Activated naive CD8-positive, alpha-beta T cell treated with anti-CD3 and anti-CD28 coated beads, Interleukin-2, amount 10 ng/mL, durations not matched to agents 7 days and 5 days (primary cell): ENCODE results near the gene HEATR9. TPM values are rescaled to one million over a fixed set of nuclear protein-coding genes. Genes with fewer than 3 reads are reported as not detected.

Experiments used
- ATAC-seq: fragments of 150-1000 bp; cut with Tn5 transposase; one replicate; pipeline ENCODE4 v1.10.0; 2021; ENCODE audit warnings: low read depth, moderate library complexity
- POLR2A ChIA-PET: fragments of 350-600 bp; sonication (Branson Sonifier 250); formaldehyde crosslinking; loops from one replicate; lab custom pipeline; 2021; ENCODE audit warnings: antibody characterized with exemption; lab: Charles Lee
- DNase-seq: peaks from one replicate; pipeline ENCODE4 v3.0.0; 2021
- H3K27ac Mint-ChIP-seq: one replicate; pipeline ENCODE4 v1.8.0; 2022; ENCODE audit warnings: mild to moderate bottlenecking, mixed read lengths
- H3K27me3 Mint-ChIP-seq: one replicate; pipeline ENCODE4 v1.8.0; 2022; ENCODE audit warnings: mild to moderate bottlenecking, moderate library complexity, mixed read lengths
- H3K36me3 Mint-ChIP-seq: one replicate; pipeline ENCODE4 v1.8.0; 2021; ENCODE audit warnings: mild to moderate bottlenecking, mixed read lengths
- H3K4me1 Mint-ChIP-seq: one replicate; pipeline ENCODE4 v1.8.0; 2021; ENCODE audit warnings: mixed read lengths
- H3K4me3 Mint-ChIP-seq: one replicate; pipeline ENCODE4 v1.8.0; 2022; ENCODE audit warnings: mild to moderate bottlenecking, moderate library complexity, mixed read lengths
- H3K9me3 Mint-ChIP-seq: one replicate; pipeline ENCODE4 v1.8.0; 2021; ENCODE audit warnings: mixed read lengths
- total RNA-seq, 2 experiments: library from RNA; stranded (reverse); gene quantifications; one replicate each; pipeline ENCODE4 v1.2.3, GENCODE V29; 2021

Gene HEATR9
- total RNA-seq, 2 experiments from 2014 or later, result 6.3 to 6.7 TPM

GRCh38 chr17:35889818-35890773 lies 21.4 kb upstream of the HEATR9 start:
- DNase-seq (no peak), ATAC-seq (peak; percentile 12)
- Mint-ChIP-seq H3K4me3 (peak overlapping the region; percentile 59), H3K36me3 (peaks cover 6% of the 10 kb centered on the region), H3K9me3 (no peaks in the 10 kb centered on the region), H3K27ac (peak overlapping the region; percentile 88), H3K4me1 (peaks cover 55% of the 10 kb centered on the region), H3K27me3 (no peaks in the 10 kb centered on the region)
- POLR2A ChIA-PET, result interaction anchor here (0.5 to 5.8 kb wide), 11 partner anchors 8 to 354 kb away, joined by 3 to 82 read pairs (median 10); partner anchors contain the start of genes CCL5, RDM1 and TAF15

- peak overlapping the region; percentile 47 for H3K4me3 Mint-ChIP-seq
Measured at GRCh38 chr17:35889241-35889640, 20.6 kb upstream of the HEATR9 start.

GRCh38 chr17:35879773-35880654 lies 11.3 kb upstream of the HEATR9 start, which contains the start of gene CCL5:
Gene CCL5, minus strand, starts transcription at chr17:35880360.
- Mint-ChIP-seq H3K27ac (peak within 1 kb of the TSS; percentile 85), H3K27me3 (no peaks in the 10 kb centered on the region), H3K36me3 (peaks cover 19% of the 10 kb centered on the region)

More at GRCh38 chr17:35889241-35889640, 20.6 kb upstream of the HEATR9 start:
- POLR2A ChIA-PET, result interaction anchor here (0.6 to 5.8 kb wide), 8 partner anchors 9 to 116 kb away, joined by 3 to 82 read pairs (median 12); partner anchors contain the start of gene CCL5
- no peak for DNase-seq
- peaks cover 6% of the 10 kb centered on the region for H3K36me3 Mint-ChIP-seq
- ATAC-seq, result peak; percentile 34
- H3K27ac Mint-ChIP-seq, result peak overlapping the region; percentile 88
- no peaks in the 10 kb centered on the region for H3K9me3 Mint-ChIP-seq
- H3K27me3 Mint-ChIP-seq, result no peaks in the 10 kb centered on the region
- H3K4me1 Mint-ChIP-seq, result peaks cover 54% of the 10 kb centered on the region

GRCh38 chr17:35878361-35878760 lies 9.7 kb upstream of the HEATR9 start:
- POLR2A ChIA-PET, result interaction anchor here (2.8 to 5.4 kb wide), 4 partner anchors 13 to 52 kb away, joined by 15 to 82 read pairs (median 22); partner anchors contain the start of gene RDM1
- no peak for ATAC-seq

More at GRCh38 chr17:35879773-35880654, 11.3 kb upstream of the HEATR9 start, which contains the start of gene CCL5:
- Mint-ChIP-seq H3K9me3 (no peaks in the 10 kb centered on the region), H3K4me1 (peaks cover 53% of the 10 kb centered on the region), H3K4me3 (peak within 1 kb of the TSS; percentile 81)
- POLR2A ChIA-PET, result interaction anchor here (0.6 to 5.4 kb wide), 13 partner anchors 9 to 657 kb away, joined by 3 to 82 read pairs (median 4); partner anchors contain the start of genes RDM1 and TAF15
- DNase-seq, result peak; percentile 67
- peak; percentile 80 for ATAC-seq

GRCh38 chr17:35877345-35878029 lies 8.8 kb upstream of the HEATR9 start:
- Mint-ChIP-seq H3K36me3 (peaks cover 20% of the 10 kb centered on the region), H3K27ac (peak overlapping the region; percentile 81), H3K27me3 (no peaks in the 10 kb centered on the region), H3K9me3 (no peaks in the 10 kb centered on the region), H3K4me3 (peak overlapping the region; percentile 69), H3K4me1 (peaks cover 60% of the 10 kb centered on the region)
- POLR2A ChIA-PET, result interaction anchor here (2.3 to 5.4 kb wide), 6 partner anchors 14 to 68 kb away, joined by 12 to 82 read pairs (median 22); partner anchors contain the start of gene TAF15
- DNase-seq (no peak), ATAC-seq (no peak)

More at GRCh38 chr17:35878361-35878760, 9.7 kb upstream of the HEATR9 start:
- H3K4me1 Mint-ChIP-seq, result peaks cover 58% of the 10 kb centered on the region
- H3K36me3 Mint-ChIP-seq, result peaks cover 20% of the 10 kb centered on the region
- DNase-seq, result no peak
- H3K27me3 Mint-ChIP-seq, result no peaks in the 10 kb centered on the region
- no peaks in the 10 kb centered on the region for H3K9me3 Mint-ChIP-seq
- peak overlapping the region; percentile 81 for H3K4me3 Mint-ChIP-seq
- peak overlapping the region; percentile 84 for H3K27ac Mint-ChIP-seq

- no peak for ATAC-seq
Measured at GRCh38 chr17:35876534-35876933, 7.8 kb upstream of the HEATR9 start.

GRCh38 chr17:35875800-35876139 lies 7.1 kb upstream of the HEATR9 start:
- H3K9me3 Mint-ChIP-seq, result no peaks in the 10 kb centered on the region
- H3K27me3 Mint-ChIP-seq, result no peaks in the 10 kb centered on the region
- peaks cover 27% of the 10 kb centered on the region for H3K36me3 Mint-ChIP-seq
- peak overlapping the region; percentile 48 for H3K4me3 Mint-ChIP-seq
- POLR2A ChIA-PET, result interaction anchor here (0.6 to 3.3 kb wide), 10 partner anchors 9 to 66 kb away, joined by 3 to 30 read pairs (median 6); partner anchors contain the start of gene TAF15
- DNase-seq (no peak), ATAC-seq (no peak)
- peak overlapping the region; percentile 93 for H3K27ac Mint-ChIP-seq
- H3K4me1 Mint-ChIP-seq, result peaks cover 67% of the 10 kb centered on the region

More at GRCh38 chr17:35876534-35876933, 7.8 kb upstream of the HEATR9 start:
- Mint-ChIP-seq H3K27me3 (no peaks in the 10 kb centered on the region), H3K4me3 (peak overlapping the region; percentile 48), H3K9me3 (no peaks in the 10 kb centered on the region), H3K27ac (peak overlapping the region; percentile 93), H3K36me3 (peaks cover 26% of the 10 kb centered on the region), H3K4me1 (peaks cover 64% of the 10 kb centered on the region)
- DNase-seq, result no peak
- POLR2A ChIA-PET, result interaction anchor here (0.6 to 3.3 kb wide), 8 partner anchors 10 to 67 kb away, joined by 3 to 30 read pairs (median 8); partner anchors contain the start of gene TAF15

- H3K4me1 Mint-ChIP-seq, result peaks cover 64% of the 10 kb centered on the region
- ATAC-seq (peak; percentile 12), DNase-seq (peak; percentile 51)
- H3K9me3 Mint-ChIP-seq, result no peaks in the 10 kb centered on the region
- peaks cover 27% of the 10 kb centered on the region for H3K36me3 Mint-ChIP-seq
- peak overlapping the region; percentile 48 for H3K4me3 Mint-ChIP-seq
- POLR2A ChIA-PET, result interaction anchor here (1.0 to 3.3 kb wide), 9 partner anchors 9 to 66 kb away, joined by 3 to 30 read pairs (median 6); partner anchors contain the start of gene TAF15
- peak overlapping the region; percentile 93 for H3K27ac Mint-ChIP-seq
- no peaks in the 10 kb centered on the region for H3K27me3 Mint-ChIP-seq
Measured at GRCh38 chr17:35875072-35875799, 6.5 kb upstream of the HEATR9 start.

- H3K4me3 Mint-ChIP-seq, result peak overlapping the region; percentile 42
- no peaks in the 10 kb centered on the region for H3K27me3 Mint-ChIP-seq
- peaks cover 21% of the 10 kb centered on the region for H3K36me3 Mint-ChIP-seq
- H3K27ac Mint-ChIP-seq, result peak overlapping the region; percentile 73
- POLR2A ChIA-PET, result interaction anchor here (0.6 to 2.0 kb wide), 8 partner anchors 10 to 63 kb away, joined by 3 to 16 read pairs (median 8); partner anchors contain the start of gene TAF15
- DNase-seq (no peak), ATAC-seq (no peak)
- no peaks in the 10 kb centered on the region for H3K9me3 Mint-ChIP-seq
- peaks cover 44% of the 10 kb centered on the region for H3K4me1 Mint-ChIP-seq
Measured at GRCh38 chr17:35872196-35872980, 3.7 kb upstream of the HEATR9 start.

- POLR2A ChIA-PET, result interaction anchor here (0.6 to 2.7 kb wide), 12 partner anchors 9 to 62 kb away, joined by 3 to 21 read pairs (median 4); partner anchors contain the start of genes CCL5, RDM1 and TAF15
- peak; percentile 93 for ATAC-seq
- DNase-seq, result peak; percentile 45
- Mint-ChIP-seq H3K4me1 (peaks cover 38% of the 10 kb centered on the region), H3K27ac (peak overlapping the region; percentile 32), H3K36me3 (peaks cover 16% of the 10 kb centered on the region), H3K4me3 (peak overlapping the region; percentile 29), H3K9me3 (no peaks in the 10 kb centered on the region), H3K27me3 (no peaks in the 10 kb centered on the region)
Measured at GRCh38 chr17:35870906-35871819, 2.5 kb upstream of the HEATR9 start.
